COR-L47 (cell line): ENCODE measurements around the gene RAP2C.
"Not testable (repeated sequence)": the region's sequence is repeated elsewhere in the genome, so short reads cannot be mapped to it uniquely, and the experiment has no call there.

ENCODE experiments used
- DNase-seq: peaks from one replicate; lab custom pipeline; 2025; lab: John Stamatoyannopoulos, UW

Gene RAP2C

DNA sequence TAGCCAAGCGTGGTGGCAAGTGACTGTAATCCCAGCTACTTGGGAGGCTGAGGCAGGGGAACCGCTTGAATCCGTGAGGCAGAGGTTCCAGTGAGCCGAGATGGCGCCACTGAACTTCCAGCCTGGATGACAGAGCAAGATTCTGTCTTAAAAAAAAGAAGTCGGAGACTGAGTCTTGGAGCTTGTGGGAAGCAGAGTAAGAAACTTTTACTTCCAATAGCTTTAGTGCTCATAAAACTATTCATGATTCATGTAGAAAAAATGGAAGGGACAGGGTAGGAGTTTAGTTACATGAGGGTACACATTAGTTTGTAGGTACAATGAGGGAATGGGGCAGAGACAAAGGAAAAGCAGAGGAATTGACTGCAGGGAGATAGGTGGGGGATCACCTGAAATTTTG, 19.3 kb downstream of the RAP2C start:
- no peak for DNase-seq

DNA sequence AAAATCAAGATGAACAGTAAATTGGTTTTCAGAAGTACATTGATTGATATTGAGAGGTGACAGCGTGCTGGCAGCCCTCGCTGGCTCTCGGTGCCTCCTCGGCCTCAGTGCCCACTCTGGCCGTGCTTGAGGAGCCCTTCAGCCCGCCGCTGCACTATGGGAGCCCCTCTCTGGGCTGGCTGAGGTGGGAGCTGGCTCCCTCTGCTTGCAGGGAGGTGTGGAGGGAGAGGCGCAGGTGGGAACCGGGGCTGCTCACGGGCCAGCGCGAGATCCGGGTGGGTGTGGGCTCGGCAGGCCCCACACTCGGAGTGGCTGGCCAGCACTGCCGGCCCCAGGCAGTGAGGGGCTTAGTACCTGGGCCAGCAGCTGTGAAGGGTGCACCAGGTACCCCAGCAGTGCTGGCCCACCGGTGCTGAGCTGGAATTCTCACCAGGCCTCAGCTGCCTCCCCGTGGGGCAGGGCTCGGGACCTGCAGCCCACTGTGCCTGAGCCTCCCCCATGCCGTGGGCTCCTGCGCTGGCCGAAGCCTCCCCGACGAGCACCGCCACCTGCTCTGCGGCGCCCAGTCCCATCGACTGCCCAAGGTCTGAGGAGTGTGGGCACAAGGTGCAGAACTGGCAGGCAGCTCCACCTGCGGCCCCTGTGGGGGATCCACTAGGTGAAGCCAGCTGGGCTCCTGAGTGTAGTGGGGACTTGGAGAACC, 25.2 kb downstream of the RAP2C start:
- no peak for DNase-seq

- DNase-seq: no peak
These were observed 27.3 kb downstream of the RAP2C start for GRCh38 chrX:132191938-132192337.

DNA sequence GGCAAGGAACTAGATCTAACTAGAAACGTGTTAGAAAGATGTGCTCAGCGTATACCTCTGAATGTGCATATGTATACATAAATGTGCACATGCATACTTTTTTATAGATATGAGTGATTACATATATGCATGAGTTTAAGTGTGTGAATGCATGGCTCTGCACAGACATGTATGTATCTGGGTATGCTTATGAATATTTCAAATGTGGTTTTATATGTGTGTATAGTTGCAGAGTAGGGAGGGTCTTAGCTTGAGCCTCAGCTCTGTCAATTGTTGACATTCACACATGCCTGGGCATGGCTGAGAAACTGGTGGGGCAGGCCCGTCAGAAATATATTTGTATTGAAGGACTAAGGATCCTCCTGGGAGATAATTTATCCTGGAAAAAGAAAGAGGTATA, 31.1 kb downstream of the RAP2C start:
- no peak for DNase-seq

DNA sequence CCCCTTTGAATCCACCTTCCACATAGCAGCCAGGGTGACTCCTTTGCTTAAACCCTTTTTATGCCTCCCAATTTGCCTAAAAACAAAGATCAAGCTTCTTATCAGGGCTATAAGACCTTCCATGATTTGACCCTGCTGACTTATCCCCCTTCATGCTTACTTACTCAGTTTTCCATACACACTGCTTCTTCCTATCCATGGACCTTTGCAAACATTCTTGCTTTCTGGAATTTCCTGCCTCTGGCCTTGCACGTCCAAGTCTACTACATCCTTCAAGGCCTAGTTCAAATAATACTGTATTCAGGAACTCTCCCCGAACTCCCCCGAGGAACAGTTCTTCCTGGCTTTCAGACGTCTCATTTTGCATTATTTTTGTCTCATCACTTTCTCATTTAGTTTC, 31.8 kb downstream of the RAP2C start:
- DNase-seq: no peak

- no peak for DNase-seq
These were observed 34.4 kb downstream of the RAP2C start for GRCh38 chrX:132184871-132185270.

- DNase-seq: no peak
These were observed 37.9 kb downstream of the RAP2C start for GRCh38 chrX:132181364-132181763.

GRCh38 chrX:132180929-132181328, 38.3 kb downstream of the RAP2C start:
- DNase-seq: no peak

DNA sequence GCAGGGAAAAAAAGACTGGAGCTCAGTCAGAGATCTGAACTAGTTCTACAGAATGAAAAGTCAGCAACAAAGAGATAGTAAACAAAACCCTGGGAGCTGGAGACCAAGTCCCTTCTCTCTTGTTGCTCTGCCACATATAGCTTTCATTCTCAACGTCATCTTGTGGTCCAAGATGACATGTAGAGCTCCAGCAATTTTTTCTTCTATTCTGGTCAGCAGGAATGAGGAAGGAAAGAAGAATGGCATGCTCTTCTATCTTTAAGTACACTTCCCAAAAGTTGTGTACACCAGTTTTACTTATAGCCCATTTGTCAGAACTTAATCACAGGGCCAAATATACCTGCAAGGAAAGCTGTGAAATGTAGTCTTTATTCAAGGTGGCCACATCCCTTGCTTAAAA, 45.6 kb downstream of the RAP2C start:
- DNase-seq: no peak

DNA sequence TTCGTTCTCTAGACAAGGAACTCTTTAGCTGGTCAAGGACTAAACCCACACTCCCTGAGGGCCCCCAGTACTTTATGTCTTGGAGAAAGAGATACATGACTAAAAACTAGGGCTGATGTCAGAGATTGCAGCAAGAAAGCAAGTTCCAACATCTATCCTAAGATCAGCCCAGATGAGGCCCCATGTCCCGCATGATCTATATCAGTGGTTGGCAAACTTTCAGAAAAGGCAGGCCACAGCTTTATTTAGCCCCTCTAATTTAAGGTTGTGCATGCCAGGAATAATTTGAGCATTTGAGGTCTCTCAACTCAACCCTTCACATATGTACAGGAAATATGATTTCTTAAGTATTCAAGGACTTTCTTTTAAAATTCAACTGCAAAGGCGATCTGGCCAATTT, 47.4 kb downstream of the RAP2C start:
- DNase-seq: no peak

DNA sequence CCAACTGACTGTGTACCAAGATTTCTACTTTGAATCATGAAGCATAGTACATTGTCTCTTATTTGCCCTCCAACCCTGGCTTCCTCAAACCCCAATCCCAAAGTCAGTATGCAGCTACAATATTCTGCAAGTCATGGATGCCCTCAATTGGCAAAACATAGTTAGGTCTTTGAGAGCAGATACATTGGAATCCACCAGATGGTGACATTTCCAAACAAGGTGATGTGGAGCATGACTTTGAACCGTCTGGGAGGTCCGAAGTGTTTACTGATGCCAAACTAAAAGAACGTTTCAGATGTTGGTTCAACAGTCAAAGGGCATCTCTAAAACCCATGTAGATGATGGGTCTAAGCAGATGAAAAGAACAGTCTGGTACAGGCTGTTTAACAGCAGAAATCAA, 47.8 kb downstream of the RAP2C start:
- DNase-seq: no peak

GRCh38 chrX:132169554-132169953, 49.7 kb downstream of the RAP2C start:
- DNase-seq: no peak

DNA sequence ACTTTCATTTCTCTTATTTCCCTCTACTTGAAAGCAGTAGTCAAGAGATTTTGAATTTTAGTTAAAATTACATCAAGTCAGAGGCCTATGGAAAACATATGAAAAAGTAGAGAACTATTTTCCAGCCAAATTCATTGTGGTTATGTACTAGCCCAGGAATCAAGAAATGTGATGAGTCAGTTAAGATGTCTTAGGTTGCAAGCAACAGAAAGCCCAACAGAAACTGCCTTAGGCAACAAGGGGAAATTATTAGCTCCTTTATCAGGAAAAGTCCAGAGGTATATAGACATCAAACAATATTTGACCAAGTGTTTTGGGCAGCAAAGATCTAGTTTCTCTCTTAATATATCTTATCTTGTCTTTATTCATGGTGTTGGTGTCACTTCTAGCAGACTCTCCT, 53.6 kb downstream of the RAP2C start:
- DNase-seq: no peak

- DNase-seq: no peak
These were observed 54.2 kb downstream of the RAP2C start for GRCh38 chrX:132165005-132165404.

DNA sequence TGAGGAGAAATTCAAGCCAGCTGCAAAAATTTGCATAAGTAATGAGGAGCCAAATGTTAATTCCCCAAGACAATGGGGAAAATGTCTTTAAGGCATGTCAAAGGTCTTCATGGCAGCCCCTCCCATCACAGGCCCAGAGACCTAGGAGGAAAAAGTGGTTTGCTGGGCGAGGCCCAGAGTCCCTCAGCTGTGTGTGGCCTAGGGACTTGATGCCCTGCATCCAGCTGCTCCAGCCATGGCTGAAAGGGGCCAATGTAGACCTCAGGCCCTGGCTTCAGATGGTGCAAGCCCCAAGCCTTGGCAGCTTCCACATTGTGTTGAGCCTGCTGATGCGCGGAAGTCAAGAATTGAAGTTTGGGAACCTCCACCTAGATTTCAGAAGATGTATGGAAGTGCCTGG, 56.2 kb downstream of the RAP2C start:
- DNase-seq: not testable (repeated sequence)

GRCh38 chrX:132153166-132153565, 66.1 kb downstream of the RAP2C start:
- no peak for DNase-seq
